Colonic mucosa (tissue), 4 donors: ENCODE measurements around the gene OLFML2B. TPM values are rescaled to one million over a fixed set of nuclear protein-coding genes. Genes with fewer than 3 reads are reported as not detected.
A peak's percentile ranks its signal among the peaks of the same experiment; 100 is the strongest.

Experiments
- DNase-seq: peaks from one replicate; pipeline ENCODE4 v3.0.0-alpha.2; 2020
- H3K27ac ChIP-seq: fragments of 200-600 bp; one replicate; pipeline ENCODE4 v1.8.0; 2021
- H3K27me3 ChIP-seq: fragments of 200-600 bp; one replicate; pipeline ENCODE4 v1.8.0; 2021
- H3K36me3 ChIP-seq: fragments of 200-600 bp; one replicate; pipeline ENCODE4 v1.8.0; 2021
- H3K4me1 ChIP-seq: fragments of 200-600 bp; one replicate; pipeline ENCODE4 v1.8.0; 2021; ENCODE audit warnings: mild to moderate bottlenecking
- H3K4me3 ChIP-seq: fragments of 200-600 bp; one replicate; pipeline ENCODE4 v1.8.0; 2021
- H3K9ac ChIP-seq, 2 donors: one replicate each; pipeline ENCODE4 v1.7.0; 2013; ENCODE audit warnings: control low read depth in 2 of 2, low read depth in 2 of 2, low read length in 2 of 2
- H3K9me3 ChIP-seq: fragments of 200-600 bp; one replicate; pipeline ENCODE4 v1.8.0; 2021
- CTCF ChIP-seq: fragments of 200-600 bp; IDR thresholded peaks from one replicate; pipeline ENCODE4 v1.8.0; 2022; ENCODE audit warnings: antibody characterized with exemption, mild to moderate bottlenecking
- intact Hi-C: fragments of 100-400 bp; cut with DNase I; formaldehyde crosslinking; loops from one replicate; pipeline ENCODE4 v1.14.1; 2022
- total RNA-seq, 2 donors: library from RNA; stranded (reverse); fragmentation: NEBNext Ultra II Directional in 1 of 2; extraction: Animal tissue kit (Norgen Biotek cat#: 25700) in 1 of 2; gene quantifications; one replicate each; pipeline ENCODE4 v1.2.1, GENCODE V29; 2021
- donor health status: healthy.
- donor health status: DM: no; HTN: no; CAD: no.
- donor health status: DM: no; HTN: no; CAD: no.

Gene OLFML2B
- total RNA-seq, 2 donors from 2014 or later: 0.57 to 5.2 TPM

- Histone ChIP-seq H3K4me1 (no peaks in the 10 kb centered on the region), H3K4me3 (no peak overlapping the region), H3K27ac (no peak overlapping the region), H3K9ac (no peak overlapping the region), H3K36me3 (no peaks in the 10 kb centered on the region), H3K9me3 (no peaks in the 10 kb centered on the region), H3K27me3 (no peaks in the 10 kb centered on the region)
- TF ChIP-seq CTCF: no peak
- intact Hi-C loops: no loop called here
- no peak for DNase-seq
Measured at GRCh38 chr1:162006081-162006480, 17.6 kb downstream of the OLFML2B start.

GRCh38 chr1:162004441-162004950 is 19.2 kb downstream of the OLFML2B start:
- no peak for TF ChIP-seq CTCF
- Histone ChIP-seq H3K9ac (no peak overlapping the region), H3K27me3 (no peaks in the 10 kb centered on the region), H3K36me3 (no peaks in the 10 kb centered on the region), H3K9me3 (no peaks in the 10 kb centered on the region), H3K27ac (no peak overlapping the region), H3K4me3 (no peak overlapping the region), H3K4me1 (no peaks in the 10 kb centered on the region)
- intact Hi-C loops: no loop called here
- DNase-seq: no peak

GRCh38 chr1:162003830-162004215 is 19.8 kb downstream of the OLFML2B start:
- no peaks in the 10 kb centered on the region for H3K4me1 ChIP-seq
- H3K27ac ChIP-seq: peak overlapping the region; percentile 12
- H3K4me3 ChIP-seq: no peak overlapping the region
- DNase-seq: no peak
- H3K36me3 ChIP-seq: no peaks in the 10 kb centered on the region
- H3K9ac ChIP-seq: no peak overlapping the region
- H3K27me3 ChIP-seq: no peaks in the 10 kb centered on the region
- TF ChIP-seq CTCF: no peak
- no peaks in the 10 kb centered on the region for H3K9me3 ChIP-seq
- intact Hi-C loops: no loop called here

- no peaks in the 10 kb centered on the region for H3K27me3 ChIP-seq
- no peak overlapping the region for H3K9ac ChIP-seq
- H3K27ac ChIP-seq: peak overlapping the region; percentile 12
- no peak for TF ChIP-seq CTCF
- no peaks in the 10 kb centered on the region for H3K4me1 ChIP-seq
- no peaks in the 10 kb centered on the region for H3K36me3 ChIP-seq
- intact Hi-C loops: no loop called here
- no peak overlapping the region for H3K4me3 ChIP-seq
- H3K9me3 ChIP-seq: no peaks in the 10 kb centered on the region
- DNase-seq: no peak
Measured at GRCh38 chr1:162003061-162003829, 20.4 kb downstream of the OLFML2B start.

- H3K9ac ChIP-seq: no peak overlapping the region
- H3K27me3 ChIP-seq: no peaks in the 10 kb centered on the region
- no peak for DNase-seq
- TF ChIP-seq CTCF: no peak
- H3K4me3 ChIP-seq: no peak overlapping the region
- H3K36me3 ChIP-seq: no peaks in the 10 kb centered on the region
- no peak overlapping the region for H3K27ac ChIP-seq
- H3K9me3 ChIP-seq: no peaks in the 10 kb centered on the region
- intact Hi-C loops: no loop called here
- H3K4me1 ChIP-seq: no peaks in the 10 kb centered on the region
Measured at GRCh38 chr1:162000053-162000420, 23.6 kb downstream of the OLFML2B start.
